Prostate gland (tissue), 2 donors: ENCODE data around the gene GFPT1.

Source experiments
- POLR2A ChIP-seq: fragments of 450-650 bp; IDR thresholded peaks from one replicate; pipeline ENCODE4 v1.6.1; 2016; ENCODE audit warnings: antibody characterized with exemption, mild to moderate bottlenecking
- TF ChIP-seq, protein P1 (sequence below), 4 experiments: fragments of 200-600 bp in 2 of 4; fragments of 450-650 bp in 2 of 4; sonication (generic) in 2 of 4; IDR thresholded peaks; 1 replicate in 3 of 4; 2 replicates in 1 of 4; pipeline ENCODE4 v1.5.1; 2016 to 2019; ENCODE audit warnings: antibody characterized with exemption in 4 of 4, mild to moderate bottlenecking in 2 of 4, moderate library complexity in 2 of 4

GRCh38 chr2:69305166-69305565 is 81.9 kb downstream of the GFPT1 start:
- TF ChIP-seq POLR2A, result no peak
- TF ChIP-seq, protein P1, sequence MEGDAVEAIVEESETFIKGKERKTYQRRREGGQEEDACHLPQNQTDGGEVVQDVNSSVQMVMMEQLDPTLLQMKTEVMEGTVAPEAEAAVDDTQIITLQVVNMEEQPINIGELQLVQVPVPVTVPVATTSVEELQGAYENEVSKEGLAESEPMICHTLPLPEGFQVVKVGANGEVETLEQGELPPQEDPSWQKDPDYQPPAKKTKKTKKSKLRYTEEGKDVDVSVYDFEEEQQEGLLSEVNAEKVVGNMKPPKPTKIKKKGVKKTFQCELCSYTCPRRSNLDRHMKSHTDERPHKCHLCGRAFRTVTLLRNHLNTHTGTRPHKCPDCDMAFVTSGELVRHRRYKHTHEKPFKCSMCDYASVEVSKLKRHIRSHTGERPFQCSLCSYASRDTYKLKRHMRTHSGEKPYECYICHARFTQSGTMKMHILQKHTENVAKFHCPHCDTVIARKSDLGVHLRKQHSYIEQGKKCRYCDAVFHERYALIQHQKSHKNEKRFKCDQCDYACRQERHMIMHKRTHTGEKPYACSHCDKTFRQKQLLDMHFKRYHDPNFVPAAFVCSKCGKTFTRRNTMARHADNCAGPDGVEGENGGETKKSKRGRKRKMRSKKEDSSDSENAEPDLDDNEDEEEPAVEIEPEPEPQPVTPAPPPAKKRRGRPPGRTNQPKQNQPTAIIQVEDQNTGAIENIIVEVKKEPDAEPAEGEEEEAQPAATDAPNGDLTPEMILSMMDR (IDR thresholded peaks at IDR 0.05), result no peak
